H1 (cell line): Measurements from ENCODE around the gene DUS4L. TPM values are rescaled to one million over a fixed set of nuclear protein-coding genes. Genes with fewer than 3 reads are reported as not detected.

Experiments used
- polyA plus RNA-seq, 7 experiments: library from polyadenylated mRNA; depleted of rRNA in 3 of 7; stranded (reverse) in 5 of 7; unstranded in 2 of 7; fragments of >200 nt in 5 of 7; fragments of 200-250 nt in 2 of 7; gene quantifications; 1 replicate in 5 of 7; 2 replicates in 1 of 7; 4 replicates in 1 of 7; pipeline versions ENCODE4 v1.2.1 to v1.2.3, GENCODE V29; 2011 to 2013; ENCODE audit warnings: missing spikeins in 2 of 7, mixed read lengths in 2 of 7
- total RNA-seq: library from RNA; stranded (reverse); fragmentation: NEBNext Ultra II Directional; extraction: Animal tissue kit (Norgen Biotek cat#: 25700); gene quantifications from 2 replicates; pipeline ENCODE4 v1.2.1, GENCODE V29; 2021
- TF ChIP-seq, protein P1 (sequence below): fragments of 300-600 bp; sonication (generic); IDR thresholded peaks from 2 replicates; pipeline ENCODE4 v1.7.1; 2012; ENCODE audit warnings: low read length, moderate library complexity, mild to moderate bottlenecking, inconsistent platforms; ENCODE audit not compliant: insufficient replicate concordance

DUS4L gene
- total and polyA plus RNA-seq, 2 of the 8 experiments (the other 6 are each of a cell fraction or from before 2014, with no cell fraction given), result 6.1 to 11.5 TPM

DNA sequence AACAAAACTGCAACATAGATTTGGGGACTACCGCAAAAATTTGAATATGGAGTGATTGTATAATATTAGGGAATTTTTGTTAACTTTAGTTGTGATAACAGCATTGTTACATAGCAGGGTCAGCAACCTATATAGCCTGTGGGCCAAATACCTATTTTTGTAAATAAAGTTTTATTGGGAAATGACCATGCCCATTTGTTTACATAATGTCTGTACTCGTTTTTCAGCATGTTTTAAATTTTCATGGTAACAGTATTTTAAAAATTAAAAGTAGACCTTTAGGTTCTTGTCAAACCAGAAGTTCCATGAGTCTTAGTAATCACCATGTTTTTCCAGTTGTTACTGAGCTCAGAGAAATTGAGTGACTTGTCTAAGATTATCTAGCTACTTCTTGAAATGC is 20.9 kb downstream of the DUS4L start (continued):
- TF ChIP-seq, protein P1, sequence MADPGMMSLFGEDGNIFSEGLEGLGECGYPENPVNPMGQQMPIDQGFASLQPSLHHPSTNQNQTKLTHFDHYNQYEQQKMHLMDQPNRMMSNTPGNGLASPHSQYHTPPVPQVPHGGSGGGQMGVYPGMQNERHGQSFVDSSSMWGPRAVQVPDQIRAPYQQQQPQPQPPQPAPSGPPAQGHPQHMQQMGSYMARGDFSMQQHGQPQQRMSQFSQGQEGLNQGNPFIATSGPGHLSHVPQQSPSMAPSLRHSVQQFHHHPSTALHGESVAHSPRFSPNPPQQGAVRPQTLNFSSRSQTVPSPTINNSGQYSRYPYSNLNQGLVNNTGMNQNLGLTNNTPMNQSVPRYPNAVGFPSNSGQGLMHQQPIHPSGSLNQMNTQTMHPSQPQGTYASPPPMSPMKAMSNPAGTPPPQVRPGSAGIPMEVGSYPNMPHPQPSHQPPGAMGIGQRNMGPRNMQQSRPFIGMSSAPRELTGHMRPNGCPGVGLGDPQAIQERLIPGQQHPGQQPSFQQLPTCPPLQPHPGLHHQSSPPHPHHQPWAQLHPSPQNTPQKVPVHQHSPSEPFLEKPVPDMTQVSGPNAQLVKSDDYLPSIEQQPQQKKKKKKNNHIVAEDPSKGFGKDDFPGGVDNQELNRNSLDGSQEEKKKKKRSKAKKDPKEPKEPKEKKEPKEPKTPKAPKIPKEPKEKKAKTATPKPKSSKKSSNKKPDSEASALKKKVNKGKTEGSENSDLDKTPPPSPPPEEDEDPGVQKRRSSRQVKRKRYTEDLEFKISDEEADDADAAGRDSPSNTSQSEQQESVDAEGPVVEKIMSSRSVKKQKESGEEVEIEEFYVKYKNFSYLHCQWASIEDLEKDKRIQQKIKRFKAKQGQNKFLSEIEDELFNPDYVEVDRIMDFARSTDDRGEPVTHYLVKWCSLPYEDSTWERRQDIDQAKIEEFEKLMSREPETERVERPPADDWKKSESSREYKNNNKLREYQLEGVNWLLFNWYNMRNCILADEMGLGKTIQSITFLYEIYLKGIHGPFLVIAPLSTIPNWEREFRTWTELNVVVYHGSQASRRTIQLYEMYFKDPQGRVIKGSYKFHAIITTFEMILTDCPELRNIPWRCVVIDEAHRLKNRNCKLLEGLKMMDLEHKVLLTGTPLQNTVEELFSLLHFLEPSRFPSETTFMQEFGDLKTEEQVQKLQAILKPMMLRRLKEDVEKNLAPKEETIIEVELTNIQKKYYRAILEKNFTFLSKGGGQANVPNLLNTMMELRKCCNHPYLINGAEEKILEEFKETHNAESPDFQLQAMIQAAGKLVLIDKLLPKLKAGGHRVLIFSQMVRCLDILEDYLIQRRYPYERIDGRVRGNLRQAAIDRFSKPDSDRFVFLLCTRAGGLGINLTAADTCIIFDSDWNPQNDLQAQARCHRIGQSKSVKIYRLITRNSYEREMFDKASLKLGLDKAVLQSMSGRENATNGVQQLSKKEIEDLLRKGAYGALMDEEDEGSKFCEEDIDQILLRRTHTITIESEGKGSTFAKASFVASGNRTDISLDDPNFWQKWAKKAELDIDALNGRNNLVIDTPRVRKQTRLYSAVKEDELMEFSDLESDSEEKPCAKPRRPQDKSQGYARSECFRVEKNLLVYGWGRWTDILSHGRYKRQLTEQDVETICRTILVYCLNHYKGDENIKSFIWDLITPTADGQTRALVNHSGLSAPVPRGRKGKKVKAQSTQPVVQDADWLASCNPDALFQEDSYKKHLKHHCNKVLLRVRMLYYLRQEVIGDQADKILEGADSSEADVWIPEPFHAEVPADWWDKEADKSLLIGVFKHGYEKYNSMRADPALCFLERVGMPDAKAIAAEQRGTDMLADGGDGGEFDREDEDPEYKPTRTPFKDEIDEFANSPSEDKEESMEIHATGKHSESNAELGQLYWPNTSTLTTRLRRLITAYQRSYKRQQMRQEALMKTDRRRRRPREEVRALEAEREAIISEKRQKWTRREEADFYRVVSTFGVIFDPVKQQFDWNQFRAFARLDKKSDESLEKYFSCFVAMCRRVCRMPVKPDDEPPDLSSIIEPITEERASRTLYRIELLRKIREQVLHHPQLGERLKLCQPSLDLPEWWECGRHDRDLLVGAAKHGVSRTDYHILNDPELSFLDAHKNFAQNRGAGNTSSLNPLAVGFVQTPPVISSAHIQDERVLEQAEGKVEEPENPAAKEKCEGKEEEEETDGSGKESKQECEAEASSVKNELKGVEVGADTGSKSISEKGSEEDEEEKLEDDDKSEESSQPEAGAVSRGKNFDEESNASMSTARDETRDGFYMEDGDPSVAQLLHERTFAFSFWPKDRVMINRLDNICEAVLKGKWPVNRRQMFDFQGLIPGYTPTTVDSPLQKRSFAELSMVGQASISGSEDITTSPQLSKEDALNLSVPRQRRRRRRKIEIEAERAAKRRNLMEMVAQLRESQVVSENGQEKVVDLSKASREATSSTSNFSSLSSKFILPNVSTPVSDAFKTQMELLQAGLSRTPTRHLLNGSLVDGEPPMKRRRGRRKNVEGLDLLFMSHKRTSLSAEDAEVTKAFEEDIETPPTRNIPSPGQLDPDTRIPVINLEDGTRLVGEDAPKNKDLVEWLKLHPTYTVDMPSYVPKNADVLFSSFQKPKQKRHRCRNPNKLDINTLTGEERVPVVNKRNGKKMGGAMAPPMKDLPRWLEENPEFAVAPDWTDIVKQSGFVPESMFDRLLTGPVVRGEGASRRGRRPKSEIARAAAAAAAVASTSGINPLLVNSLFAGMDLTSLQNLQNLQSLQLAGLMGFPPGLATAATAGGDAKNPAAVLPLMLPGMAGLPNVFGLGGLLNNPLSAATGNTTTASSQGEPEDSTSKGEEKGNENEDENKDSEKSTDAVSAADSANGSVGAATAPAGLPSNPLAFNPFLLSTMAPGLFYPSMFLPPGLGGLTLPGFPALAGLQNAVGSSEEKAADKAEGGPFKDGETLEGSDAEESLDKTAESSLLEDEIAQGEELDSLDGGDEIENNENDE, result no peak
